DND-41 (cell line): ENCODE results near the gene FUNDC2.
"Not testable (repeated sequence)": the region's sequence is repeated elsewhere in the genome, so short reads cannot be mapped to it uniquely, and the experiment has no call there.

Experiments used
- ATAC-seq: fragments of 200-7000 bp; cut with Tn5 transposase; 3 replicates; pipeline ENCODE4 v1.9.1; 2021; ENCODE audit warnings: low read depth; ENCODE audit not compliant: insufficient read depth
- DNase-seq: peaks from one replicate; pipeline ENCODE4 v3.0.0-alpha.2; 2020
- H2AFZ ChIP-seq: 2 replicates; pipeline ENCODE4 v1.6.0; 2012; ENCODE audit warnings: low read depth, low read length
- H3K27ac ChIP-seq: 2 replicates; pipeline ENCODE4 v1.5.1; 2012; ENCODE audit warnings: low read length, inconsistent platforms
- H3K27me3 ChIP-seq: fragments of 200-600 bp; sonication (generic); 2 replicates; pipeline ENCODE4 v1.6.0; 2012; ENCODE audit warnings: low read length, mild to moderate bottlenecking, inconsistent platforms; ENCODE audit not compliant: insufficient read depth, poor library complexity
- H3K36me3 ChIP-seq: 2 replicates; pipeline ENCODE4 v1.5.1; 2012; ENCODE audit warnings: low read length, inconsistent platforms; ENCODE audit not compliant: insufficient read depth
- H3K4me1 ChIP-seq: 2 replicates; pipeline ENCODE4 v1.5.1; 2012; ENCODE audit warnings: mild to moderate bottlenecking, low read length; ENCODE audit not compliant: insufficient read depth
- H3K4me2 ChIP-seq: 2 replicates; pipeline ENCODE4 v1.6.0; 2012; ENCODE audit warnings: mild to moderate bottlenecking, moderate library complexity, low read length, inconsistent platforms; ENCODE audit not compliant: insufficient read depth
- H3K4me3 ChIP-seq, 2 experiments: fragments of 200-600 bp in 1 of 2; shearing (Covaris generic) in 1 of 2; 2 replicates each; pipeline ENCODE4 v1.5.1; 2012 to 2016; ENCODE audit warnings: inconsistent platforms in 2 of 2, low read length in 2 of 2, mild to moderate bottlenecking in 2 of 2, low read depth in 1 of 2, moderate library complexity in 1 of 2
- H3K79me2 ChIP-seq: 2 replicates; pipeline ENCODE4 v1.6.0; 2012; ENCODE audit warnings: low read length, inconsistent platforms; ENCODE audit not compliant: insufficient read depth
- H3K9ac ChIP-seq: 2 replicates; pipeline ENCODE4 v1.6.0; 2012; ENCODE audit warnings: low read depth, mild to moderate bottlenecking, inconsistent platforms, low read length, moderate library complexity
- H3K9me3 ChIP-seq: 2 replicates; pipeline ENCODE4 v1.5.1; 2012; ENCODE audit warnings: low read length, moderate library complexity, mild to moderate bottlenecking, inconsistent platforms; ENCODE audit not compliant: insufficient read depth, severe bottlenecking
- H4K20me1 ChIP-seq: 2 replicates; pipeline ENCODE4 v1.6.0; 2012; ENCODE audit warnings: low read length; ENCODE audit not compliant: insufficient read depth
- EZH2 ChIP-seq: IDR thresholded peaks from 3 replicates; pipeline ENCODE4 v1.6.1; 2012; ENCODE audit warnings: borderline replicate concordance, low read depth, mild to moderate bottlenecking, moderate library complexity, low read length, inconsistent platforms; ENCODE audit not compliant: severe bottlenecking
- TF ChIP-seq, protein P1 (sequence below): IDR thresholded peaks from 2 replicates; pipeline ENCODE4 v1.5.1; 2012; ENCODE audit warnings: borderline replicate concordance, low read length, moderate library complexity, mild to moderate bottlenecking; ENCODE audit not compliant: poor library complexity, severe bottlenecking; ENCODE audit errors: extremely low read depth

FUNDC2 gene

DNA sequence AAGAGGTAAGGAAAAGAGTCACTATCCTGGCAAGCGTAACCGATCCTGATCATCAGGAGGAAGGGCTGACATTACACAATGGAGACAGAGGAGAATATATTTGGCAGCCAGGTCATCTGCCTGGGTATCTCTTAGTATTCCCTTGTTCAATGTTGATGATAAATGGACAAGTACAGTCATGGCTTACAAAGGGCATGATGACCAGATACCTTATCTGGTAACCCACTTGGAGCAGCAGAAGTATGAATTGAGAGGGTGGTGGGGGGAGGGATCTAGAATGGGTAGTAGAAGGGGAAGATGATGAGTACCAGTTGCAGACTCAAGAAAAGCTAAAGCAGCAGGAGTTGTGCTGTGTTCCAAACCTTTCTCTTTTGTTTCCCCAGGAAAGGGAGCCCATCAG, 21.5 kb upstream of the FUNDC2 start:
- no peak overlapping the region for H3K27ac ChIP-seq
- no peaks in the 10 kb centered on the region for H4K20me1 ChIP-seq
- TF ChIP-seq EZH2, result no peak
- TF ChIP-seq, protein P1, sequence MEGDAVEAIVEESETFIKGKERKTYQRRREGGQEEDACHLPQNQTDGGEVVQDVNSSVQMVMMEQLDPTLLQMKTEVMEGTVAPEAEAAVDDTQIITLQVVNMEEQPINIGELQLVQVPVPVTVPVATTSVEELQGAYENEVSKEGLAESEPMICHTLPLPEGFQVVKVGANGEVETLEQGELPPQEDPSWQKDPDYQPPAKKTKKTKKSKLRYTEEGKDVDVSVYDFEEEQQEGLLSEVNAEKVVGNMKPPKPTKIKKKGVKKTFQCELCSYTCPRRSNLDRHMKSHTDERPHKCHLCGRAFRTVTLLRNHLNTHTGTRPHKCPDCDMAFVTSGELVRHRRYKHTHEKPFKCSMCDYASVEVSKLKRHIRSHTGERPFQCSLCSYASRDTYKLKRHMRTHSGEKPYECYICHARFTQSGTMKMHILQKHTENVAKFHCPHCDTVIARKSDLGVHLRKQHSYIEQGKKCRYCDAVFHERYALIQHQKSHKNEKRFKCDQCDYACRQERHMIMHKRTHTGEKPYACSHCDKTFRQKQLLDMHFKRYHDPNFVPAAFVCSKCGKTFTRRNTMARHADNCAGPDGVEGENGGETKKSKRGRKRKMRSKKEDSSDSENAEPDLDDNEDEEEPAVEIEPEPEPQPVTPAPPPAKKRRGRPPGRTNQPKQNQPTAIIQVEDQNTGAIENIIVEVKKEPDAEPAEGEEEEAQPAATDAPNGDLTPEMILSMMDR, result no peak
- no peak for DNase-seq
- H3K79me2 ChIP-seq, result no peaks in the 10 kb centered on the region
- H3K36me3 ChIP-seq, result no peaks in the 10 kb centered on the region
- no peak overlapping the region for H3K9ac ChIP-seq
- ATAC-seq, result no peak
- no peak overlapping the region for H2AFZ ChIP-seq
- H3K27me3 ChIP-seq, result no peaks in the 10 kb centered on the region
- H3K4me1 ChIP-seq, result no peaks in the 10 kb centered on the region
- H3K4me2 ChIP-seq, result no peak overlapping the region
- no peak overlapping the region for H3K4me3 ChIP-seq
- H3K9me3 ChIP-seq, result no peaks in the 10 kb centered on the region

DNA sequence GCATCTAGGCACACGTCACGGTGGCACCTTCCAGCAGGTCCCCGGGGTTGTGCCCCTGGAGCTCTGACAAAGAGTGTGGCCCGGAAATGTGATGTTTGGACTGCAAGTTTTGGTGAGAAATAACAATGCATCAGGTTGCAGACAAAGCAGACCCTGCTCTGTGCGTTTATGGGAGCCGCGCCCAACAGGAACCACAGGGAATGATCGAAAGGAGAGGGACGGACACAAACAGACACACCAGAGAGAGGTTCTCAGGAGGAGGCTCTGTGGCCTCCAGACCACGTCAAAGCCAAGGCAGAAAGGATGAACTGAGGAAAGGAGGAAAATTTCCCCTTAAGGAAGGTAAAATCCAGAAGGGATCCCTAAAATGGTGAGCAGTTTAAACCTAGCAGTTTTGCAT, 20.3 kb upstream of the FUNDC2 start:
- not testable (repeated sequence) for H3K4me3 ChIP-seq, H4K20me1 ChIP-seq, ATAC-seq, H3K4me1 ChIP-seq, H3K4me2 ChIP-seq, H3K36me3 ChIP-seq, H3K9me3 ChIP-seq, H2AFZ ChIP-seq, H3K27ac ChIP-seq, H3K79me2 ChIP-seq, DNase-seq, H3K27me3 ChIP-seq, H3K9ac ChIP-seq

DNA sequence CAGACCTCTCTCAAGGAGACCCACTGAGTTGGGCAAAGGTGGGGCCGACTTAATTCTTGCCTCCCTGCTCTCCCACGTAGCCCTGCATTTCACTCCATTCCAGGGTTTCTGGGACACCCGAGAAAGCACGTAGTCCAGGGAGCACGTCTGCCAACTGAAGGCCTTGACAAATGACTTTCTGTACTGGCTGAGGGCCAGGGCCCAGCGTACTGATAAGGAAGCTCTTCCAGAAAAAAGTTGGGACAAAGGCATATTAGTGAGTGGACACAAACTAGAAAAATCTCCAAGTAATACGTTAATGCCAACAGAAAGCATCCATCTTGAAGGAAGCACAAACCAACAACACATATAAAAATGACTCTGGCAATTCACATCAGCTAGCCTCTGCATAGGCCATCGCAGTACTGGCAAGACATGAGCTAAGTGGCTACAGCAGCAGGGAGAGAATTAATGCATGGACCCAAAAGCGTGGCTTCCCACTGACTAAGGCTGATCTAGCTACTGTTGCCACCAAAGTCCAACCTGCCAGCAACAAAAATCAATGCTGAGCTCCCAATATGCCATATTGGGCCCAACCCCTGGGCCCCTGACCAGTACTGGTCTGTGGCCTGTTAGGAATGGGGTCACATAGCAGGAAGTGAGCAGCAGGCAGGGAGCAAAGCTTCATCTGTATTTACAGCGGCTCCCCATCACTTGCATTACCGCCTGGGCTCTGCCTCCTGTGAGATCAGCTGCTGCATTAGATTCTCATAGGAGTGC, 19.6 kb upstream of the FUNDC2 start:
- H3K9me3 ChIP-seq, H3K9ac ChIP-seq, H3K4me1 ChIP-seq, H3K27me3 ChIP-seq, H3K4me3 ChIP-seq, H3K36me3 ChIP-seq, H4K20me1 ChIP-seq, DNase-seq, H3K79me2 ChIP-seq, H2AFZ ChIP-seq, ATAC-seq, H3K4me2 ChIP-seq, H3K27ac ChIP-seq: not testable (repeated sequence)

DNA sequence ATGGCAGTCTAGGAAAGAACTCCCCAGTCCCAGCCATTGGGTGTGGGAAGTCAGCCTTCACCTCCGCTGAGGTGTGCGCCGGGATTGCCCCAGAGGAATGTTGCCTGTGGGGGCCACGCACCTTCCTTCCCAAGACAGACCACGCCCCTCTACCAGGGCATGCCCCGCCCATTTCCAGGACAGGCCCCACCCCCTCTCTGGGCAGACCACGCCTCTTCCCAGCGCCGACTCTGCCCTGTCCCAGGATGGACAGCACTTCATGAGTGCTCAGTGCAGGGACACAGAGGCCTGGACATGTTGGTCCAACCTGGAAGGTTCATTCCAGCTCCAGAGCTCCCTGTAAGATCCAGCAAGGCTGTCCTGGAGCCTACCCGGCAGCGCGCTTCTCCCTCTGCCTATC, 18.1 kb upstream of the FUNDC2 start:
- H3K4me2 ChIP-seq, H3K79me2 ChIP-seq, H3K9me3 ChIP-seq, H2AFZ ChIP-seq, ATAC-seq, H3K9ac ChIP-seq, H4K20me1 ChIP-seq, H3K27ac ChIP-seq, H3K4me1 ChIP-seq, H3K36me3 ChIP-seq, DNase-seq, H3K27me3 ChIP-seq, H3K4me3 ChIP-seq: not testable (repeated sequence)

DNA sequence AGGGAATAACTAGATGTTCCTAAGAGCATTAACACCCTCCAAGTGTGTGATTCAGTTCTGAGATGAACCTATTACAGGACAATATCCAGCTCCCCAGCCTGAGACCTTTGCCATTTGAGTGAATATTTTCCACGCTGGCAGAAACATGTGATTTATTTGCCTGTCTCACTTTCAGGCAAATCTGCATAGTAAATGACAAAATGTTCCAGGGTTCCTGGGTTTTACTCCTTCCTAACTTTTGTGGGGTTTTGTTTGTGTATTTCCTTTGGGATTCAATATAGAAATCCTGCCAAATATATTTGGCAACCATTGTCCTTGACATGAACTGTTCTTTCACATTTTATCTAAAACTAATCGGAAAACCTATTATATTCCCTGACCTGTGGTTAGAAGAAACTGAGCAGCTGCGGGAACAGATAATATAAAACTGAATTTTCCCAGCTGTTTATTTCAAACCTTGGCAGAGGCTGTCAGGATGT, 16.6 kb upstream of the FUNDC2 start:
- Histone ChIP-seq H3K4me2 (no peak overlapping the region), H3K9me3 (no peaks in the 10 kb centered on the region), H3K4me1 (no peaks in the 10 kb centered on the region), H3K9ac (no peak overlapping the region), H3K27ac (no peak overlapping the region), H3K4me3 (no peak overlapping the region), H2AFZ (no peak overlapping the region), H3K36me3 (no peaks in the 10 kb centered on the region), H3K27me3 (no peaks in the 10 kb centered on the region), H3K79me2 (no peaks in the 10 kb centered on the region), H4K20me1 (no peaks in the 10 kb centered on the region)
- no peak for ATAC-seq
- no peak for TF ChIP-seq EZH2
- TF ChIP-seq, protein P1, result no peak
- DNase-seq, result no peak
